GM12878 (cell line): ENCODE data around the gene SH2D2A. TPM values are rescaled to one million over a fixed set of nuclear protein-coding genes. Genes with fewer than 3 reads are reported as not detected.

ENCODE experiments used
- ATAC-seq: fragments of 200-7000 bp; cut with Tn5 transposase; 3 replicates; pipeline ENCODE4 v1.9.1; 2020; ENCODE audit warnings: mild to moderate bottlenecking, moderate library complexity
- BruUV-seq: library from RNA; stranded (reverse); fragments of 400-500 nt; replicated peaks from 2 replicates; lab custom pipeline; 2021; lab: Mats Ljungman, UMichigan
- CTCF ChIA-PET: fragments of 300-600 bp; sonication (Branson Sonifier 250); formaldehyde crosslinking; extraction: SDS; loops from one replicate; lab custom pipeline; 2021; ENCODE audit warnings: inconsistent platforms; lab: Yijun Ruan, JAX
- POLR2A ChIA-PET: fragments of 350-600 bp; formaldehyde crosslinking; extraction: SDS; loops from one replicate; lab custom pipeline; 2021; ENCODE audit warnings: inconsistent platforms; lab: Charles Lee
- RAD21 ChIA-PET: fragments of 300-600 bp; sonication (Branson Sonifier 250); formaldehyde crosslinking; loops from one replicate; lab custom pipeline; 2023; ENCODE audit warnings: antibody characterized with exemption; ENCODE audit not compliant: unreplicated experiment; lab: Charles Lee
- SMC1A ChIA-PET: fragments of 300-600 bp; sonication (Branson Sonifier 250); formaldehyde crosslinking; loops from one replicate; lab custom pipeline; 2023; ENCODE audit not compliant: unreplicated experiment, uncharacterized antibody; lab: Charles Lee
- DNase-seq: peaks from one replicate; pipeline ENCODE4 v3.0.0-alpha.2; 2011; ENCODE audit warnings: low read depth, low spot score
- FAIRE-seq: peaks from 3 replicates; lab custom pipeline; 2011; peaks lifted over from hg19 to GRCh38; lab: Jason Lieb, UNC
- H2AFZ ChIP-seq: 2 replicates; pipeline ENCODE4 v1.6.0; 2011; ENCODE audit warnings: low read depth, low read length, control low read depth; ENCODE audit not compliant: control insufficient read depth
- H3K27ac ChIP-seq: 2 replicates; pipeline ENCODE4 v1.5.1; 2011; ENCODE audit warnings: control low read depth; ENCODE audit not compliant: control insufficient read depth, insufficient read depth
- H3K27me3 ChIP-seq, 2 experiments: replicated peaks in 1 of 2; 2 replicates each; pipeline versions ENCODE4 v1.6.0 to v1.6.1; 2011; ENCODE audit warnings: low read length in 1 of 2; ENCODE audit not compliant: control insufficient read depth in 2 of 2, insufficient read depth in 2 of 2
- H3K36me3 ChIP-seq, 2 experiments: 2 replicates each; pipeline ENCODE4 v1.5.1; 2011; ENCODE audit warnings: low read length in 1 of 2; ENCODE audit not compliant: control insufficient read depth in 2 of 2, insufficient read depth in 2 of 2
- H3K4me1 ChIP-seq: 2 replicates; pipeline ENCODE4 v1.6.1; 2011; ENCODE audit warnings: mild to moderate bottlenecking, low read length, moderate library complexity, mixed read lengths; ENCODE audit not compliant: control insufficient read depth, insufficient read depth
- H3K4me2 ChIP-seq: 2 replicates; pipeline ENCODE4 v1.6.0; 2011; ENCODE audit warnings: control low read depth; ENCODE audit not compliant: control insufficient read depth, insufficient read depth
- H3K4me3 ChIP-seq: fragments of 200-600 bp; sonication (generic); 2 replicates; pipeline ENCODE4 v1.5.1; 2016
- H3K79me2 ChIP-seq: 2 replicates; pipeline ENCODE4 v1.6.0; 2011; ENCODE audit warnings: low read length; ENCODE audit not compliant: control insufficient read depth, insufficient read depth
- H3K9ac ChIP-seq: 2 replicates; pipeline ENCODE4 v1.8.0; 2011; ENCODE audit warnings: low read length, control low read depth, mixed read lengths; ENCODE audit not compliant: control insufficient read depth, insufficient read depth
- H3K9me3 ChIP-seq: replicated peaks from 3 replicates; pipeline ENCODE4 v1.5.1; 2011; ENCODE audit warnings: mild to moderate bottlenecking, low read length; ENCODE audit not compliant: control insufficient read depth, insufficient read depth
- H4K20me1 ChIP-seq: 2 replicates; pipeline ENCODE4 v1.6.0; 2011; ENCODE audit not compliant: control insufficient read depth, insufficient read depth
- BACH1 ChIP-seq: fragments of 450-650 bp; IDR thresholded peaks from 2 replicates; pipeline ENCODE4 v1.6.1; 2017; ENCODE audit warnings: mild to moderate bottlenecking, borderline replicate concordance
- E2F4 ChIP-seq: IDR thresholded peaks from 2 replicates; pipeline ENCODE4 v1.6.1; 2012; ENCODE audit warnings: low read depth, low read length, improper control_type of control experiment
- E2F8 ChIP-seq: fragments of 450-650 bp; IDR thresholded peaks from 2 replicates; pipeline ENCODE4 v1.6.1; 2018; ENCODE audit warnings: mild to moderate bottlenecking, low read depth, moderate library complexity; ENCODE audit not compliant: partially characterized antibody
- EED ChIP-seq: sonication (generic); IDR thresholded peaks from 2 replicates; pipeline ENCODE4 v1.6.1; 2016; ENCODE audit warnings: antibody characterized with exemption, low read depth
- RCOR1 ChIP-seq: conservative IDR thresholded peaks from 2 replicates; pipeline ENCODE4 v1.6.1; 2012; ENCODE audit warnings: low read depth, low read length, improper control_type of control experiment
- STAT3 ChIP-seq: IDR thresholded peaks from 2 replicates; pipeline ENCODE4 v1.6.1; 2011; ENCODE audit warnings: low read depth, low read length, improper control_type of control experiment
- TCF3 ChIP-seq: IDR thresholded peaks from 2 replicates; pipeline ENCODE4 v1.6.1; 2012; ENCODE audit warnings: low read depth, mild to moderate bottlenecking, low read length, borderline replicate concordance; ENCODE audit not compliant: insufficient read depth
- ZNF384 ChIP-seq: IDR thresholded peaks from 2 replicates; pipeline ENCODE4 v1.6.1; 2012; ENCODE audit warnings: low read depth, mild to moderate bottlenecking, low read length, improper control_type of control experiment, borderline replicate concordance
- WGBS: methylation state at CpG from one replicate; pipeline ENCODE4 v1.1.6; 2016; ENCODE audit warnings: low lambda C conversion rate; ENCODE audit not compliant: insufficient replicate concordance, insufficient coverage; ENCODE audit errors: missing lambda C conversion rate; 5-methylcytosine and 5-hydroxymethylcytosine counted together
- in situ Hi-C: fragments of 300-500 bp; cut with MboI; formaldehyde crosslinking; loops from 9 replicates; pipeline ENCODE4 v1.14.3; 2018; ENCODE audit warnings: mixed read lengths
- intact Hi-C: fragments of 100-400 bp; cut with micrococcal nuclease; formaldehyde crosslinking; loops from one replicate; pipeline ENCODE4 v1.14.2; 2022; ENCODE audit not compliant: unreplicated experiment
- polyA plus RNA-seq, 11 experiments: library from polyadenylated mRNA; depleted of rRNA in 4 of 11; unstranded in 6 of 11; stranded (reverse) in 5 of 11; fragments of >200 nt; fragmentation: Nextera tagmentation in 4 of 11; fragmentation: Illumina TruSeq in 1 of 11; extraction: Ambion mirVana in 4 of 11; extraction: Trizol in 1 of 11; gene quantifications; 1 replicate in 1 of 11; 2 replicates in 10 of 11; pipeline versions ENCODE4 v1.2.1 to v1.2.3, GENCODE V29; 2011 to 2016; ENCODE audit warnings: inconsistent platforms in 2 of 11, missing spikeins in 2 of 11, low read depth in 1 of 11
- total RNA-seq, 4 experiments: library from RNA; depleted of rRNA in 3 of 4; stranded (reverse); fragments of >200 nt in 3 of 4; fragmentation: Illumina TruSeq in 1 of 4; extraction: Trizol in 1 of 4; gene quantifications; 2 replicates each; pipeline versions ENCODE4 v1.2.1 to v1.2.3, GENCODE V29; 2013 to 2021
- TF ChIP-seq, protein P1 (sequence below): fragments of 450-650 bp; IDR thresholded peaks from 2 replicates; pipeline ENCODE4 v1.6.1; 2017; ENCODE audit warnings: antibody characterized with exemption, mild to moderate bottlenecking, moderate library complexity
- TF ChIP-seq, protein P2 (sequence below): fragments of 150-350 bp; IDR thresholded peaks from 2 replicates; pipeline ENCODE4 v1.6.1; 2016; ENCODE audit warnings: low read depth, low read length
- TF ChIP-seq, protein P3 (sequence below): fragments of 450-650 bp; IDR thresholded peaks from 2 replicates; pipeline ENCODE4 v1.6.1; 2016; ENCODE audit warnings: mild to moderate bottlenecking

Gene SH2D2A
- total and polyA plus RNA-seq, 10 of the 15 experiments (the other 5 are each of a cell fraction or from before 2014, with no cell fraction given), result 0.72 to 15.9 (median 7.0) TPM

DNA sequence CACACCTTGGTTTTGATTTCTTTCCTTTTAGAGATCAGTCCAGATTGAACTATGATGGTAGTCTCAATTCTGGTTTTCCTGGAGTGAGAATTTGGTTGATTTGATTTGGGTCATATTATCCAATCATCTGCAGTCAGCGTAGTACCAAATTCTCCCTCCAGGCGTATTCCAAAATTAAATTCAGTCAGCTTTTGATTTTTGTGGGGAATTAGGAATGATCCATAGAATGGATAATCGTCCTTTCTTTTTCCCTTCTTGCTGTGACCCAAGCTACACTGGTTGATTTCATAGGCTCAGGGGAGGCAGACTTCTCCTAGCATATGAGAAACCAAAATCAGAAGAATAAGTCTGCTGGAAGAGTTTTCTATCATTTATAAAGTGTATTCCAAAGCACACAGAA lies 44.4 kb downstream of the SH2D2A start:
- no TSS peak for BruUV-seq
- intact Hi-C loops, result no loop called here
- peaks cover 83% of the 10 kb centered on the region for H3K79me2 ChIP-seq
- peaks cover 0 to 13% of the 10 kb centered on the region in 2 experiments; a peak in 2 of 4 replicates for H3K36me3 ChIP-seq
- no peaks in the 10 kb centered on the region for H3K9me3 ChIP-seq
- H3K27me3 ChIP-seq, result no peaks in the 10 kb centered on the region
- ChIA-PET CTCF (interaction anchor here (0.9 to 9.6 kb wide), 17 partner anchors 9 to 145 kb away, joined by 3 to 152 read pairs (median 6); partner anchors contain the start of genes INSRR, ISG20L2, METTL25B and NTRK1), POLR2A (interaction anchor here (1.0 to 6.9 kb wide), 3 partner anchors 9 to 232 kb away, joined by 3 to 71 read pairs (median 5); partner anchors contain the start of genes ISG20L2 and METTL25B), RAD21 (interaction anchor here (1.4 to 1.9 kb wide), 2 partner anchors 44 to 46 kb away, joined by 5 to 9 read pairs; partner anchors contain the start of gene METTL25B), SMC1A (interaction anchor here (0.8 to 11.8 kb wide), 11 partner anchors 13 to 118 kb away, joined by 3 to 108 read pairs (median 4); partner anchors contain the start of genes ISG20L2, METTL25B and MRPL24)
- H3K27ac ChIP-seq, result no peak overlapping the region
- H3K4me1 ChIP-seq, result no peaks in the 10 kb centered on the region
- WGBS, result 80% methylated on average over 3 of the region's 3 CpGs
- ATAC-seq (no peak), DNase-seq (no peak), FAIRE-seq (no peak)
- H3K9ac ChIP-seq, result no peak overlapping the region
- H3K4me3 ChIP-seq, result peak overlapping the region; percentile 42; the same call in 1 of the 2 replicates
- in situ Hi-C loops, result no loop called here
- peak overlapping the region; percentile 28 for H3K4me2 ChIP-seq
- no peaks in the 10 kb centered on the region for H4K20me1 ChIP-seq
- no peak overlapping the region for H2AFZ ChIP-seq
- TF ChIP-seq, protein P1, sequence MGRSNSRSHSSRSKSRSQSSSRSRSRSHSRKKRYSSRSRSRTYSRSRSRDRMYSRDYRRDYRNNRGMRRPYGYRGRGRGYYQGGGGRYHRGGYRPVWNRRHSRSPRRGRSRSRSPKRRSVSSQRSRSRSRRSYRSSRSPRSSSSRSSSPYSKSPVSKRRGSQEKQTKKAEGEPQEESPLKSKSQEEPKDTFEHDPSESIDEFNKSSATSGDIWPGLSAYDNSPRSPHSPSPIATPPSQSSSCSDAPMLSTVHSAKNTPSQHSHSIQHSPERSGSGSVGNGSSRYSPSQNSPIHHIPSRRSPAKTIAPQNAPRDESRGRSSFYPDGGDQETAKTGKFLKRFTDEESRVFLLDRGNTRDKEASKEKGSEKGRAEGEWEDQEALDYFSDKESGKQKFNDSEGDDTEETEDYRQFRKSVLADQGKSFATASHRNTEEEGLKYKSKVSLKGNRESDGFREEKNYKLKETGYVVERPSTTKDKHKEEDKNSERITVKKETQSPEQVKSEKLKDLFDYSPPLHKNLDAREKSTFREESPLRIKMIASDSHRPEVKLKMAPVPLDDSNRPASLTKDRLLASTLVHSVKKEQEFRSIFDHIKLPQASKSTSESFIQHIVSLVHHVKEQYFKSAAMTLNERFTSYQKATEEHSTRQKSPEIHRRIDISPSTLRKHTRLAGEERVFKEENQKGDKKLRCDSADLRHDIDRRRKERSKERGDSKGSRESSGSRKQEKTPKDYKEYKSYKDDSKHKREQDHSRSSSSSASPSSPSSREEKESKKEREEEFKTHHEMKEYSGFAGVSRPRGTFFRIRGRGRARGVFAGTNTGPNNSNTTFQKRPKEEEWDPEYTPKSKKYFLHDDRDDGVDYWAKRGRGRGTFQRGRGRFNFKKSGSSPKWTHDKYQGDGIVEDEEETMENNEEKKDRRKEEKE, result no peak
- TF ChIP-seq, protein P2, sequence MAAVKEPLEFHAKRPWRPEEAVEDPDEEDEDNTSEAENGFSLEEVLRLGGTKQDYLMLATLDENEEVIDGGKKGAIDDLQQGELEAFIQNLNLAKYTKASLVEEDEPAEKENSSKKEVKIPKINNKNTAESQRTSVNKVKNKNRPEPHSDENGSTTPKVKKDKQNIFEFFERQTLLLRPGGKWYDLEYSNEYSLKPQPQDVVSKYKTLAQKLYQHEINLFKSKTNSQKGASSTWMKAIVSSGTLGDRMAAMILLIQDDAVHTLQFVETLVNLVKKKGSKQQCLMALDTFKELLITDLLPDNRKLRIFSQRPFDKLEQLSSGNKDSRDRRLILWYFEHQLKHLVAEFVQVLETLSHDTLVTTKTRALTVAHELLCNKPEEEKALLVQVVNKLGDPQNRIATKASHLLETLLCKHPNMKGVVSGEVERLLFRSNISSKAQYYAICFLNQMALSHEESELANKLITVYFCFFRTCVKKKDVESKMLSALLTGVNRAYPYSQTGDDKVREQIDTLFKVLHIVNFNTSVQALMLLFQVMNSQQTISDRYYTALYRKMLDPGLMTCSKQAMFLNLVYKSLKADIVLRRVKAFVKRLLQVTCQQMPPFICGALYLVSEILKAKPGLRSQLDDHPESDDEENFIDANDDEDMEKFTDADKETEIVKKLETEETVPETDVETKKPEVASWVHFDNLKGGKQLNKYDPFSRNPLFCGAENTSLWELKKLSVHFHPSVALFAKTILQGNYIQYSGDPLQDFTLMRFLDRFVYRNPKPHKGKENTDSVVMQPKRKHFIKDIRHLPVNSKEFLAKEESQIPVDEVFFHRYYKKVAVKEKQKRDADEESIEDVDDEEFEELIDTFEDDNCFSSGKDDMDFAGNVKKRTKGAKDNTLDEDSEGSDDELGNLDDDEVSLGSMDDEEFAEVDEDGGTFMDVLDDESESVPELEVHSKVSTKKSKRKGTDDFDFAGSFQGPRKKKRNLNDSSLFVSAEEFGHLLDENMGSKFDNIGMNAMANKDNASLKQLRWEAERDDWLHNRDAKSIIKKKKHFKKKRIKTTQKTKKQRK, result no peak
- TF ChIP-seq TCF3 (no peak), BACH1 (no peak), ZNF384 (no peak), STAT3 (no peak), RCOR1 (no peak), E2F4 (no peak), E2F8 (no peak), EED (no peak)
- TF ChIP-seq, protein P3, sequence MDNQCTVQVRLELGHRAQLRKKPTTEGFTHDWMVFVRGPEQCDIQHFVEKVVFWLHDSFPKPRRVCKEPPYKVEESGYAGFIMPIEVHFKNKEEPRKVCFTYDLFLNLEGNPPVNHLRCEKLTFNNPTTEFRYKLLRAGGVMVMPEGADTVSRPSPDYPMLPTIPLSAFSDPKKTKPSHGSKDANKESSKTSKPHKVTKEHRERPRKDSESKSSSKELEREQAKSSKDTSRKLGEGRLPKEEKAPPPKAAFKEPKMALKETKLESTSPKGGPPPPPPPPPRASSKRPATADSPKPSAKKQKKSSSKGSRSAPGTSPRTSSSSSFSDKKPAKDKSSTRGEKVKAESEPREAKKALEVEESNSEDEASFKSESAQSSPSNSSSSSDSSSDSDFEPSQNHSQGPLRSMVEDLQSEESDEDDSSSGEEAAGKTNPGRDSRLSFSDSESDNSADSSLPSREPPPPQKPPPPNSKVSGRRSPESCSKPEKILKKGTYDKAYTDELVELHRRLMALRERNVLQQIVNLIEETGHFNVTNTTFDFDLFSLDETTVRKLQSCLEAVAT, result no peak
